ENCODE results near the gene LDHD. TPM values are rescaled to one million over a fixed set of nuclear protein-coding genes. Genes with fewer than 3 reads are reported as not detected.

LDHD gene
- total RNA-seq, 6 donors from 2014 or later = 7.8 to 35.6 (median 16.8) TPM

DNA sequence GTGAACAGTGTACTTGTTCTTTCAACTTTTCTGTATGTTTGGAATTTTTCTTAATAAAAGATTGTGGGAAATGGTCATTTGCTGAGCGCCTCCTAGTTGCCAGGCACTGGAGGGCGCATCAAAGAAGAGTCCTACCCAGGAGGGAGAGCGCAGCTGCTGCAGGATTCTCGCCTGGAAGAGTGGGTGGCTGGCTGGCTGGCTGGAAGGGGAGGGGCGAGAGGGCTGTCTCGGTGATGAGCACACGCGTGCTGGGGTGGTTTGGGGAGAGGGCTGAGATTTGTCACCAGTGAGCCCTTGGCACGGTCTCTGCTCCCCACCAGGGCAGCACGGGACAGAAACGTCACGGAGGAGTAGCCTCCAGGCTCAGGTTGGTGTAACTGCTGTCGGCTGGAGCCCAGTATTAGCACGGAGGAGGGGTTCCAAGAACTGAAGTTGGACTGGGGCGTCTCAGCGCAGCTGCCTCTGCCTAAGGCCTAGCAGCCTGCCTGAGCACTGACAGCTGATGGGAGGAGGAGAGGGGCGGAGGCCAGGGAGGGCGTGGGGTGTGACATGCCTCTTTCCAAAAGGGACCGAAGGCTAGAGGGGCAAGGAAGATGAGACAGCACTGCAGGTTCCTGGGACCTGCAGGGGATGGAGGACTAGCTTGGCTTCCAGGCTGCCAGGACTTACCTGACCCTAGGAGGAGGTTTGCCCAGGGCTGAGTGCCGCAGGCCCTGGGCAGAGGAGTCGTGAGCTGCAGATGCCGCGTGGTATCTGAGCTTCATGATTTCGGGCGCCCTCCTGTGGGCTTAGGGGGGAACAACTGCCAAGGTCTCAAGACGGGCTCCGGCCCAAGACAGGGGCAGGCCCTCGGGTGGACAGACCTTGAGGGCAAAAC, 5.7 kb downstream of the LDHD start:
- H3K36me3 ChIP-seq = peaks cover 0 to 3% (median 0%) of the 10 kb centered on the region in 4 donors
- ATAC-seq (ENCODE audit: low FRiP score in 2 of 2) (peak; percentile 89 to 92), DNase-seq (peak; percentile 78 to 92)
- TF ChIP-seq POLR2AphosphoS5 (IDR thresholded peaks at IDR 0.05) = peak in 1 of 2 donors; percentile 43
- peak; percentile 89 to 97 (median 96) for TF ChIP-seq CTCF (IDR thresholded peaks at IDR 0.05)
- peak in 1 of 4 donors; percentile 17 for TF ChIP-seq POLR2A (IDR thresholded peaks at IDR 0.05)
- no peak for TF ChIP-seq EP300 (IDR thresholded peaks at IDR 0.05)
- H3K9me3 ChIP-seq = no peaks in the 10 kb centered on the region
- peaks cover 46 to 83% (median 79%) of the 10 kb centered on the region in 4 donors for H3K4me1 ChIP-seq
- H3K4me3 ChIP-seq = peak overlapping the region in 2 of 4 donors; percentile 12 to 29
- H3K27ac ChIP-seq = peak overlapping the region; percentile 54 to 90 (median 73)
- 31 to 34% methylated on average over 14 to 27 of the region's 28 CpGs for WGBS, 2 donors
- H3K27me3 ChIP-seq = no peaks in the 10 kb centered on the region

GRCh38 chr16:75109732-75110243, 6.8 kb downstream of the LDHD start:
- H3K9me3 ChIP-seq = no peaks in the 10 kb centered on the region
- H3K36me3 ChIP-seq = peaks cover 0 to 3% (median 0%) of the 10 kb centered on the region in 4 donors
- no peaks in the 10 kb centered on the region for H3K27me3 ChIP-seq
- DNase-seq (peak in 1 of 2 donors; percentile 51), ATAC-seq (ENCODE audit: low FRiP score in 2 of 2) (no peak)
- peak overlapping the region; percentile 54 to 90 (median 68) for H3K27ac ChIP-seq
- peaks cover 52 to 87% (median 81%) of the 10 kb centered on the region in 4 donors for H3K4me1 ChIP-seq
- WGBS, 2 donors = 44 to 59% methylated on average over 3 to 10 of the region's 10 CpGs
- TF ChIP-seq POLR2A (IDR thresholded peaks at IDR 0.05) = no peak
- no peak overlapping the region for H3K4me3 ChIP-seq

- Histone ChIP-seq H3K9me3 (no peaks in the 10 kb centered on the region), H3K27me3 (no peaks in the 10 kb centered on the region), H3K4me1 (peaks cover 58 to 92% (median 87%) of the 10 kb centered on the region in 4 donors), H3K27ac (peak overlapping the region; percentile 54 to 90 (median 68)), H3K4me3 (no peak overlapping the region), H3K36me3 (peaks cover 0 to 3% (median 0%) of the 10 kb centered on the region in 4 donors)
- WGBS, 2 donors = 50 to 56% methylated on average over 15 to 27 of the region's 27 CpGs
- peak; percentile 22 to 72 for ATAC-seq (ENCODE audit: low FRiP score in 2 of 2)
- peak; percentile 84 to 95 for DNase-seq
- TF ChIP-seq POLR2AphosphoS5 (IDR thresholded peaks at IDR 0.05) (peak; percentile 54 to 65), POLR2A (IDR thresholded peaks at IDR 0.05) (peak in 1 of 4 donors; percentile 32), EP300 (IDR thresholded peaks at IDR 0.05) (no peak), CTCF (IDR thresholded peaks at IDR 0.05) (peak in 1 of 6 experiments; percentile 3)
These were observed 7.5 kb downstream of the LDHD start for GRCh38 chr16:75108792-75109731.

- 65 to 92% methylated on average over 3 to 10 of the region's 10 CpGs for WGBS, 2 donors
- Histone ChIP-seq H3K9me3 (no peaks in the 10 kb centered on the region), H3K4me1 (peaks cover 58 to 83% (median 81%) of the 10 kb centered on the region in 4 donors), H3K4me3 (no peak overlapping the region), H3K27me3 (no peaks in the 10 kb centered on the region), H3K36me3 (no peaks in the 10 kb centered on the region), H3K27ac (peak overlapping the region; percentile 32 to 90 (median 66))
- no peak for ATAC-seq (ENCODE audit: low FRiP score in 2 of 2)
- TF ChIP-seq POLR2A (IDR thresholded peaks at IDR 0.05) (no peak), CTCF (IDR thresholded peaks at IDR 0.05) (no peak), POLR2AphosphoS5 (IDR thresholded peaks at IDR 0.05) (no peak), EP300 (IDR thresholded peaks at IDR 0.05) (no peak)
- DNase-seq = peak in 1 of 2 donors; percentile 49
These were observed 9.1 kb downstream of the LDHD start for GRCh38 chr16:75107505-75107904.

Data from upper lobe of left lung (tissue), 6 donors.